Stomach (tissue), 9 donors: ENCODE measurements around the gene SLC41A3. TPM values are rescaled to one million over a fixed set of nuclear protein-coding genes. Genes with fewer than 3 reads are reported as not detected.

Experiments
- DNase-seq, 2 donors: peaks; one replicate each; pipeline versions ENCODE4 v3.0.0 to v3.0.0-alpha.2; 2013 to 2019
- H3K27ac ChIP-seq, 5 donors: fragments of 200-600 bp in 4 of 5; sonication (generic) in 4 of 5; one replicate each; pipeline ENCODE4 v1.5.1; 2013 to 2019; ENCODE audit warnings: mild to moderate bottlenecking in 1 of 5, moderate library complexity in 1 of 5
- H3K27me3 ChIP-seq, 3 donors: fragments of 200-600 bp; sonication (generic); one replicate each; pipeline ENCODE4 v1.5.1; 2017 to 2019; ENCODE audit warnings: mixed run types in 1 of 3
- H3K36me3 ChIP-seq, 4 donors: fragments of 200-600 bp; sonication (generic); 1 replicate in 3 of 4; 2 replicates in 1 of 4; pipeline ENCODE4 v1.5.1; 2016 to 2019
- H3K4me1 ChIP-seq, 4 donors: fragments of 200-600 bp; sonication (generic); one replicate each; pipeline ENCODE4 v1.5.1; 2016 to 2019
- H3K4me3 ChIP-seq, 4 donors: fragments of 200-600 bp; sonication (generic) in 3 of 4; one replicate each; pipeline ENCODE4 v1.5.1; 2016 to 2019; ENCODE audit warnings: mild to moderate bottlenecking in 1 of 4
- H3K9me3 ChIP-seq, 4 donors: fragments of 200-600 bp; sonication (generic); one replicate each; pipeline ENCODE4 v1.5.1; 2016 to 2019
- EP300 ChIP-seq: sonication (generic); formaldehyde crosslinking; IDR thresholded peaks from one replicate; pipeline ENCODE4 v1.6.1; 2017; ENCODE audit warnings: antibody characterized with exemption
- POLR2A ChIP-seq, 4 donors: fragments of 450-650 bp; IDR thresholded peaks; one replicate each; pipeline ENCODE4 v1.6.1; 2016; ENCODE audit warnings: antibody characterized with exemption in 4 of 4, control low read depth in 2 of 4, mild to moderate bottlenecking in 1 of 4, moderate library complexity in 1 of 4
- POLR2AphosphoS5 ChIP-seq, 3 donors: sonication (generic); formaldehyde crosslinking; IDR thresholded peaks; one replicate each; pipeline ENCODE4 v1.6.1; 2016; ENCODE audit warnings: antibody characterized with exemption in 3 of 3
- WGBS, 5 donors: extraction: QIAGEN DNeasy Blood & Tissue Kit in 3 of 5; methylation state at CpG; one replicate each; pipeline versions ENCODE4 v1.1.5 to v1.1.7; 2013 to 2018; 5-methylcytosine and 5-hydroxymethylcytosine counted together
- intact Hi-C: fragments of 100-400 bp; cut with DNase I; formaldehyde crosslinking; loops from one replicate; pipeline ENCODE4 v1.15.1; 2023; ENCODE audit warnings: low total_unique reads
- polyA plus RNA-seq, 3 donors: library from polyadenylated mRNA; stranded (reverse); fragments of 200-250 nt; gene quantifications; one replicate each; pipeline ENCODE4 v1.2.3, GENCODE V29; 2013
- total RNA-seq, 5 donors: library from RNA; depleted of rRNA; stranded (reverse); fragments of >200 nt; gene quantifications; one replicate each; pipeline versions ENCODE4 v1.1.0 to v1.2.3, GENCODE V29; 2014 to 2016
- TF ChIP-seq, protein P1 (sequence below), 7 experiments: fragments of 450-650 bp in 4 of 7; fragments of 200-600 bp in 3 of 7; sonication (generic) in 3 of 7; IDR thresholded peaks; one replicate each; pipeline ENCODE4 v1.5.1; 2016 to 2019; ENCODE audit warnings: antibody characterized with exemption in 7 of 7, control low read depth in 2 of 7, mild to moderate bottlenecking in 1 of 7
- donor health status: healthy with polysubstance abuse.
- donor health status: Bipolar disorder and iron deficiency.
- donor health status: healthy.

Gene SLC41A3
- total and polyA plus RNA-seq, 8 donors, result 15.4 to 81.7 (median 27.9) TPM

DNA sequence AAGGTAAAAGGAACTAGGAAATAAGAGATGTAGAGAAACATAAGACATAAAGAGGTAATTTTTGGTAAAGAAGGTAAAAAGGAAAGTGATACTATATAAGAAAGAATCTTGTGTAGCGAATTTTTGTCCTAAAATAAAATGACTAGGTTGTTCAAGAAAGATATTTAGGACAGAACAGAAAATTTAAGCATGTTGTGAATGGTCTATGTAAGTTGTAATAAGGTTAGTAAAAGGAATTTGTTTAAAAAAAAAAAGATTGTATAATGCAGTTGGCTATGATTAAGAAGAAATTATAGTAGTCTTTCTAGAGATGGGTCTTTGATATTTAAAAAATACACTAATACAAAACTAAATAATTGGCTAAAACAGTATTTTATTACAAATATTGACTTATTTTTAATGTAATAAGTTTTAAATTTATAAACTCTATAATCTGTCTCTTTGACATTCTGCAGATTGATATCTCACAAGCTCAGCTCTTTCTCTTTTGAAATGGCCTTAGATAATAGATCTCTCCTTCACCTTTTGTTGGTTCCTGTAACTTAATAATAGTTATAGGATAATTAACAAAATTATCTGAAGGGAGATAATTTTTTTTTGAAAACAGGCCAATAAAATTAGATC is 3.7 kb upstream of the SLC41A3 start:
- H3K9me3 ChIP-seq, result peaks cover 0 to 9% (median 4%) of the 10 kb centered on the region in 4 donors
- H3K4me3 ChIP-seq, result no peak overlapping the region
- TF ChIP-seq POLR2AphosphoS5 (IDR thresholded peaks at IDR 0.05) (no peak), EP300 (no peak), POLR2A (IDR thresholded peaks at IDR 0.05) (no peak)
- TF ChIP-seq, protein P1, sequence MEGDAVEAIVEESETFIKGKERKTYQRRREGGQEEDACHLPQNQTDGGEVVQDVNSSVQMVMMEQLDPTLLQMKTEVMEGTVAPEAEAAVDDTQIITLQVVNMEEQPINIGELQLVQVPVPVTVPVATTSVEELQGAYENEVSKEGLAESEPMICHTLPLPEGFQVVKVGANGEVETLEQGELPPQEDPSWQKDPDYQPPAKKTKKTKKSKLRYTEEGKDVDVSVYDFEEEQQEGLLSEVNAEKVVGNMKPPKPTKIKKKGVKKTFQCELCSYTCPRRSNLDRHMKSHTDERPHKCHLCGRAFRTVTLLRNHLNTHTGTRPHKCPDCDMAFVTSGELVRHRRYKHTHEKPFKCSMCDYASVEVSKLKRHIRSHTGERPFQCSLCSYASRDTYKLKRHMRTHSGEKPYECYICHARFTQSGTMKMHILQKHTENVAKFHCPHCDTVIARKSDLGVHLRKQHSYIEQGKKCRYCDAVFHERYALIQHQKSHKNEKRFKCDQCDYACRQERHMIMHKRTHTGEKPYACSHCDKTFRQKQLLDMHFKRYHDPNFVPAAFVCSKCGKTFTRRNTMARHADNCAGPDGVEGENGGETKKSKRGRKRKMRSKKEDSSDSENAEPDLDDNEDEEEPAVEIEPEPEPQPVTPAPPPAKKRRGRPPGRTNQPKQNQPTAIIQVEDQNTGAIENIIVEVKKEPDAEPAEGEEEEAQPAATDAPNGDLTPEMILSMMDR (IDR thresholded peaks at IDR 0.05), result no peak
- H3K27me3 ChIP-seq, result no peaks in the 10 kb centered on the region
- H3K27ac ChIP-seq, result no peak overlapping the region
- DNase-seq, result no peak
- H3K4me1 ChIP-seq, result peaks cover 7 to 17% (median 16%) of the 10 kb centered on the region in 4 donors
- intact Hi-C loops, result no loop called here
- WGBS, 5 donors, result 80 to 92% (median 87%) methylated on average over 1 of the region's 1 CpG
- H3K36me3 ChIP-seq, result no peaks in the 10 kb centered on the region

DNA sequence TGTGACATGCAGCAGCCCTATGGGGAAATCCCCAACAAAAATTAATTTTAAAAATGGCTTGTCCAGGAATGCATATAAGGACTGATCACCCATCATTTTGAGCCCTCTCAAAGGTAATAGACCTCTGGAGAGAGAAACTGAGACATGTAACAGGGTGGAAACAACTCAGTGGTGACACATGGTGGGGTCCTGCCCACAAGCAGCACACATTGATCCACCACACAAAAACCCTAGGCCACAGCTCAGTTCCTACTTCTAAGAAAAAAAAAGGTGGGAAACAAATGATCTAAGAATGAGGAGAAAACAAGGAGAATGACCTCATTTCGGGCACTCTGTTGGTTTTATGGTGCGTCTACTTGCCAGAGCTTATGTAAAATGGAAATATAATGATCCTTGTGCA is 1.9 kb upstream of the SLC41A3 start:
- intact Hi-C loops, result no loop called here

DNA sequence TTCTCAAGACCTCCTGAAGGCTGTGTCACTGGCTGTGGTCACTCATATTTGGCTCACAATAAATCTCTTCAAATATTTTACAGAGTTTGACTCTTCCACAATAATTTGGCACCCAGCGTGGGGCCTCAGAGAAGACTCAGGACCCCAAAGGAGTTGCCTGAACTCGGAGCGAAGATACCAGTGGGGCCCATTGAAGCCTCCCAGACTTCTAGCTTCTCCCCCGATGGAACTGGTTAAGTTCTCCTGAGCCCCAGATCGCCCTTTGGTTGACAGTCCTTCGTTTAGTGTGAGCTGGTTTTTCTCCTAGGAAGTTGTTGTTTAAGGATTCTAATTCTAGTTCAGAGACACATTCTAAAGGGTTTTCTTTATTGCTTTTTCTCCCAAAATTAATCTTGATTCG is 1.4 kb upstream of the SLC41A3 start:
- TF ChIP-seq, protein P1 (IDR thresholded peaks at IDR 0.05), result no peak
- TF ChIP-seq EP300 (no peak), POLR2AphosphoS5 (IDR thresholded peaks at IDR 0.05) (no peak), POLR2A (IDR thresholded peaks at IDR 0.05) (no peak)
- 95 to 98% (median 96%) methylated on average over 7 of the region's 7 CpGs for WGBS, 5 donors
- no peaks in the 10 kb centered on the region for H3K27me3 ChIP-seq
- intact Hi-C loops, result no loop called here
- no peak overlapping the region for H3K4me3 ChIP-seq
- H3K4me1 ChIP-seq, result peaks cover 7 to 29% (median 21%) of the 10 kb centered on the region in 4 donors
- no peak overlapping the region for H3K27ac ChIP-seq
- no peak for DNase-seq
- no peaks in the 10 kb centered on the region for H3K9me3 ChIP-seq
- H3K36me3 ChIP-seq, result no peaks in the 10 kb centered on the region

More for the DNA sequence above, 1.9 kb upstream of the SLC41A3 start:
- Histone ChIP-seq H3K4me3 (no peak overlapping the region), H3K9me3 (no peaks in the 10 kb centered on the region), H3K36me3 (no peaks in the 10 kb centered on the region), H3K27ac (no peak overlapping the region), H3K4me1 (peaks cover 7 to 29% (median 21%) of the 10 kb centered on the region in 4 donors), H3K27me3 (no peaks in the 10 kb centered on the region)
- 50 to 94% (median 79%) methylated on average over 2 of the region's 2 CpGs for WGBS, 5 donors
- TF ChIP-seq POLR2A (IDR thresholded peaks at IDR 0.05) (no peak), EP300 (no peak), POLR2AphosphoS5 (IDR thresholded peaks at IDR 0.05) (no peak)
- TF ChIP-seq, protein P1 (IDR thresholded peaks at IDR 0.05), result no peak
- no peak for DNase-seq

DNA sequence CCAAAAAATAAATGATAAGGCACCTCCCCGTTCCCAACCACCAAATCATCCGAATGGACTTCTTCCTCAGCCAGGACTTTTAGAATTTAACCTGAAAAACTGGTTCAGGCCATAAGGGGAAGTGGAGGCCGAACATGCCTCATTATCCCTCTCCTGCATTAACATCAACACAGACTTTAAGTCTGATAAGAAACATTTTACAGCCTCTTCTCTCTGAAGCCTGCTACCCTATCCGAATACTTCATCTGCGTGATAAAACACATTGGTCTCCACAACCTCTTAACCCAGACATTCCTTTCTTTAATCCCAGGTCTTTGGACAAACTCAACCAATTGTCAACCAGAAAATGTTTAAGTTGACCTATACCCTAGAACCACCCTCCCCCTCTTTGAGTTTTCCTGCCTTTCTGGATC is 850 bp upstream of the SLC41A3 start:
- H3K9me3 ChIP-seq, result no peaks in the 10 kb centered on the region
- peaks cover 7 to 29% (median 21%) of the 10 kb centered on the region in 4 donors for H3K4me1 ChIP-seq
- intact Hi-C loops, result no loop called here
- H3K4me3 ChIP-seq, result peak overlapping the region; percentile 67 to 85 (median 74)
- WGBS, 5 donors, result 47 to 62% (median 49%) methylated on average over 5 of the region's 5 CpGs
- H3K27me3 ChIP-seq, result no peaks in the 10 kb centered on the region
- H3K27ac ChIP-seq, result peak overlapping the region in 4 of 5 donors; percentile 91 to 95 (median 94)
- DNase-seq, result peak in 1 of 2 donors; percentile 12
- H3K36me3 ChIP-seq, result no peaks in the 10 kb centered on the region
- TF ChIP-seq POLR2AphosphoS5 (IDR thresholded peaks at IDR 0.05) (no peak), EP300 (no peak), POLR2A (IDR thresholded peaks at IDR 0.05) (no peak)
- TF ChIP-seq, protein P1 (IDR thresholded peaks at IDR 0.05), result no peak
